ENCODE data around the gene HSP90AA1.
"Not testable (repeated sequence)": the region's sequence is repeated elsewhere in the genome, so short reads cannot be mapped to it uniquely, and the experiment has no call there.

The HSP90AA1 gene

DNA sequence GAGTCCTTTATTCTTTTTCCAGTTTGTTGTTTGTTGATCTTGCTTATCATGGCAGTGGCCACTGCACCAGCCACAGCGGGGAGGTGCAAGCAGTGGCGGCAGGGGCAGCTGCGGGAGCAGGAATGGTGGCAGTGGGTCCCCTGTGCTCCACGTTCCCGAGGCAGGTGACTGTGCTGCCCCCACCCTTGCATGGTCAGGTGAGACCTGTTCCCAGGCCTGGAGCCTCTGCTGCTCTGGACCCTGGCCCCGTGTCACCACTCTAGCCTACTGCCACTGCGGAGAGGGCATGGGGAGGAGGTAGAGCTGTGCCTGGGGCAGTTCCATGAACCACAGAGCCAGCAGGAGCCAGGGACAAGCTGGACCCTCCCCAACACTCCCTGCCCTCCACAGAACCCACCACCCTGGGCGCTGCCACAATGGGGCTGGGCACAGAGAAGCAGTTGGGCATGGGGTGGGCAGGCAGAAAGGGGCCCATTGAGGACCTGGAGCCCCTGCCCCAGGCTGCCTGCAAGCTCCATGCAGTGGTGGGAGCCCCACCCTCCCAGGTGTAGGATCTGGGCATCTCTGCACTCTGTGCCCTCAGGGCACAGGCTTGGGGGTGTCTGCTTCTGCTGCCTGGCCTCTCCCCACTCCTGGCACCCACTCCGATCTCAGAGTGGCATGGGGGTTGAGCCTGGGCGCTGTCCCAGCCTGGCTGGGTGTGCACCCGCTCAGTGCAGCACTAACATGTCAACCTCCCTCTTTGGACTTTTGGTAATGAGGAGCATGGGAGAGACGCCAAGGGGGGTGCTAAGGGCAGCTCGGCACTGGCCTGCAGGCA, 29.7 kb upstream of the HSP90AA1 start:
- no peak overlapping the region for H3K27ac ChIP-seq (ENCODE audit: low read depth, low read length)
- H3K4me1 ChIP-seq (ENCODE audit: control insufficient read depth, insufficient read depth, low read length), result 0 out of 2 replicates have a peak, but pooled peaks cover 2% of the 10 kb centered on the region
- no peaks in the 10 kb centered on the region for H3K27me3 ChIP-seq (ENCODE audit: control insufficient read depth, insufficient read depth, low read length)
- H3K36me3 ChIP-seq (ENCODE audit: control insufficient read depth, insufficient read depth, low read length), result no peaks in the 10 kb centered on the region
- no peak overlapping the region for H3K4me3 ChIP-seq (ENCODE audit: low read depth, low read length)
- H3K9ac ChIP-seq (ENCODE audit: low read depth, low read length), result no peak overlapping the region
- H3K9me3 ChIP-seq (ENCODE audit: control insufficient read depth, insufficient read depth, low read length), result no peaks in the 10 kb centered on the region

DNA sequence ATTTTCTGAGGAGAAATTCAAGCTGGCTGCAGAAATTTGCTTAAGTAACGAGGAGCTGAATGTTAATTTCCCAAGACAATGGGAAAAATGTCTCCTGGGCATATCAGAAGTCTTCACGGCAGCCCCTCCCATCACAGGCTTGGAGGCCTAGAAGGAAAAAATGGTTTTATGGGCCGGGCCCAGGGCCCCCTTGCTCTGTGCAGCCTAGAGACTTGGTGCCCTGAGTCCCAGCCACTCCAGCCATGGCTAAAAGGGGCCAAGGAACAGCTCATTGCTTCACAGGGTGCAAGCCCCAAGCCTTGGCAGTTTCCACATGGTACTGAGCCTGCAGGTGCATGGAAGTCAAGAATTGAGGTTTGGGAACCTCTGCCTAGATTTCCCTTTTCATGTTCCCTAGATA, 24.3 kb upstream of the HSP90AA1 start:
- H3K27me3 ChIP-seq (ENCODE audit: control insufficient read depth, insufficient read depth, low read length), result no peaks in the 10 kb centered on the region
- H3K9me3 ChIP-seq (ENCODE audit: control insufficient read depth, insufficient read depth, low read length), result peaks cover 8% of the 10 kb centered on the region; the same call in 1 of the 2 replicates
- no peak overlapping the region for H3K4me3 ChIP-seq (ENCODE audit: low read depth, low read length)
- no peaks in the 10 kb centered on the region for H3K4me1 ChIP-seq (ENCODE audit: control insufficient read depth, insufficient read depth, low read length)
- no peak overlapping the region for H3K9ac ChIP-seq (ENCODE audit: low read depth, low read length)
- no peak overlapping the region for H3K27ac ChIP-seq (ENCODE audit: low read depth, low read length)
- H3K36me3 ChIP-seq (ENCODE audit: control insufficient read depth, insufficient read depth, low read length), result no peaks in the 10 kb centered on the region

DNA sequence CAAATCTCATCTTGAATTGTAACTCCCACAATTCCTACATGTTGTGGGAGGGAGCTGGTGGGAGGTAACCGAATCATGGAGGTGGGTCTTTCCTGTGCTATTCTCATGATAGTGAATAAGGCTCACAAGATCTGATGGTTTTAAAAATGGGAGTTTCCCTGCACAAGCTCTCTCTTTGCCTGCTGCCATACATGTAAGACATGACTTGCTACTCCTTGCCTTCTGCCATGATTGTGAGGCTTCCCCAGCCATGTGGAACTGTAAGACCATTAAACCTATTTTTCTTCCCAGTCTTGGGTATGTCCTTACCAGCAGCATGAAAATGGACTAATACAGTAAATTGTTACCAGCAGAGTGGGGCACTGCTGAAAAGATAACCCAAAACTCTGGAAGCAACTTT, 22.5 kb upstream of the HSP90AA1 start:
- H3K4me1 ChIP-seq (ENCODE audit: control insufficient read depth, insufficient read depth, low read length); H3K4me3 ChIP-seq (ENCODE audit: low read depth, low read length); H3K9ac ChIP-seq (ENCODE audit: low read depth, low read length); H3K27me3 ChIP-seq (ENCODE audit: control insufficient read depth, insufficient read depth, low read length); H3K9me3 ChIP-seq (ENCODE audit: control insufficient read depth, insufficient read depth, low read length); H3K36me3 ChIP-seq (ENCODE audit: control insufficient read depth, insufficient read depth, low read length); H3K27ac ChIP-seq (ENCODE audit: low read depth, low read length): not testable (repeated sequence)

DNA sequence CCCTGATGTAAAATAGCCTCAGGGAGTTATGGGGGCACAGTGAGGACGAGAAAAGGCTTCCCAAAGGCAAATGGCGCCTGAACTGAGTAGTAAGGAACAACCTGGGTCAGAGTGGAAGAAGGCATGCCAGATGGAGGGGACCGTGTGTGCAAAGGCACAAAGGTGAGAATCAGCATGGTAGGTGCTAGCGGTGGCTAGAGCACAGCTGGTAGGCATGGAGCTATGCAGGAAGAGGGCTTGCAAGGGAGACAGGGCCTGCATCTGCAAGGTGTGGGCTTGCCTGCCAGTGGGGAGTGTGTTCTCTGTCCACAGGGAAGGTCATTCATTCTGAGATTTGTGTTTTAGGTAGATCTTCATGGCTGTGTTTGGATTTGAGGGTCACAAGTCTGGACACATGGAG, 18.5 kb upstream of the HSP90AA1 start:
- H3K27me3 ChIP-seq (ENCODE audit: control insufficient read depth, insufficient read depth, low read length), result no peaks in the 10 kb centered on the region
- H3K27ac ChIP-seq (ENCODE audit: low read depth, low read length), result no peak overlapping the region
- H3K4me1 ChIP-seq (ENCODE audit: control insufficient read depth, insufficient read depth, low read length), result no peaks in the 10 kb centered on the region
- H3K9me3 ChIP-seq (ENCODE audit: control insufficient read depth, insufficient read depth, low read length), result peaks cover 3% of the 10 kb centered on the region; the same call in 1 of the 2 replicates
- H3K36me3 ChIP-seq (ENCODE audit: control insufficient read depth, insufficient read depth, low read length), result no peaks in the 10 kb centered on the region
- H3K9ac ChIP-seq (ENCODE audit: low read depth, low read length), result no peak overlapping the region
- H3K4me3 ChIP-seq (ENCODE audit: low read depth, low read length), result no peak overlapping the region

DNA sequence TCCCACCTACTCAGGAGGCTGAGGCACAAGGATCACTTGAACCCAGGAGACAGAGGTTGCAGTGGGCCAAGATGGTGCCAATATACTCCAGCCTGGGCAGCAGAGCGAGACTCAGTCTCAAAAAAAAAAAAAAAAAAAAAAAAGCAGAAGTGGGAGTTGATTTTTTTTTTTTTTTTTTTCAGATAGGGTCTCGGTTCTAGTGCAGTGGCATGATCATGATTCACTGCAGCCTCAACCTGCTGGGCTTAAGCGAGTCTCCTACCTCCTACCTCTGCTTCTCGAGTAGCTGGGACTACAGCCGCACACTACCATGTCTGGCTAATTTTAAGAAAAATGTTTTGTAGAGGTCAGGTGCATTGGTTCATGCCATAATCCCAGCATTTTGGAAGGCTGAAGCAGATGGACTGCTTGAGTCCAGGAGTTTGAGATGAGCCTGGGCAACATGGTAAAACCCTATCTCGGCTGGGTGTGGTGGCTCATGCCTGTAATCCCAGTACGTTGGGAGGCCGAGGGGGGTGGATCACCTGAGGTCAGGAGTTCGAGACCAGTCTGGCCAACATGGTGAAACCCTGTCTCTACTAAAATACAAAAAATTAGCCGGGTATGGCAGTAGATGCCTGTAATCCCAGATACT, 16.3 kb upstream of the HSP90AA1 start:
- no peak overlapping the region for H3K4me3 ChIP-seq (ENCODE audit: low read depth, low read length)
- no peaks in the 10 kb centered on the region for H3K9me3 ChIP-seq (ENCODE audit: control insufficient read depth, insufficient read depth, low read length)
- H3K9ac ChIP-seq (ENCODE audit: low read depth, low read length), result no peak overlapping the region
- no peaks in the 10 kb centered on the region for H3K4me1 ChIP-seq (ENCODE audit: control insufficient read depth, insufficient read depth, low read length)
- H3K27me3 ChIP-seq (ENCODE audit: control insufficient read depth, insufficient read depth, low read length), result no peaks in the 10 kb centered on the region
- no peak overlapping the region for H3K27ac ChIP-seq (ENCODE audit: low read depth, low read length)
- no peaks in the 10 kb centered on the region for H3K36me3 ChIP-seq (ENCODE audit: control insufficient read depth, insufficient read depth, low read length)

DNA sequence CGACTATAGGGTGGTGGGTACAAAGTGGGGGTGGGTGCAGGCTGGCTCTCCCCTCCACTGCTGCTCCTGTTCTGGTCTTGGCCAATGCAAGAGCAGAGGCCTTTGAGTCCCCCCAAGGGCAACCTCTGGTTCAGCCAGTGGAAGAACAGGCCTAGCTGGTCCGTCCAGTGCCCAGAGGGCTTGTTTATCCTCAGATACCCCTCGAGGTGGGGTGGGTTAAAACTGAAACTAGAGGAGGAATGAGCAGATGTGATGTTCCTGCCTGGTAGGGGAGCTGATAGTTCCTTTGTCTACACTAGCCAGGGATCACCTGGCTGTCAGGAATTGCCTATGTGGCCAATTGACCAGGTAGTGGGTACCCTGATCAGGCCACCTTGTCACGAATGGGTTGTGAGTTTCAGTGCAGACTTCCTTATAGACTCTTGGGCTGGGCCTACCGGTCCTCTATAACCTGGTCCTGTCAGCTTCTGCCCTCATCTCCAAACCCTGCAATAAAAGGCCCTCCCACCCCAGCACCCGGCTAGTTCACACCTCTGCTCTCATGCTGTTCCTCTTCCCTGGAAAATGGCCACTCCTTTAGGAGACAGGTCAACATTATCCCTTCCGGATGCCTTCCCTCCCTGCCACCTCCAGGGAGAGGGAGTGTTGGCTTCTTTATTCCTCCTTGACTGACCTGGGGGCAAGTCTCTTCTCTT, 10.7 kb upstream of the HSP90AA1 start:
- no peaks in the 10 kb centered on the region for H3K36me3 ChIP-seq (ENCODE audit: control insufficient read depth, insufficient read depth, low read length)
- no peak overlapping the region for H3K9ac ChIP-seq (ENCODE audit: low read depth, low read length)
- H3K27ac ChIP-seq (ENCODE audit: low read depth, low read length), result peak overlapping the region; percentile 45
- no peaks in the 10 kb centered on the region for H3K9me3 ChIP-seq (ENCODE audit: control insufficient read depth, insufficient read depth, low read length)
- H3K4me1 ChIP-seq (ENCODE audit: control insufficient read depth, insufficient read depth, low read length), result peaks cover 8% of the 10 kb centered on the region
- no peaks in the 10 kb centered on the region for H3K27me3 ChIP-seq (ENCODE audit: control insufficient read depth, insufficient read depth, low read length)
- no peak overlapping the region for H3K4me3 ChIP-seq (ENCODE audit: low read depth, low read length)

DNA sequence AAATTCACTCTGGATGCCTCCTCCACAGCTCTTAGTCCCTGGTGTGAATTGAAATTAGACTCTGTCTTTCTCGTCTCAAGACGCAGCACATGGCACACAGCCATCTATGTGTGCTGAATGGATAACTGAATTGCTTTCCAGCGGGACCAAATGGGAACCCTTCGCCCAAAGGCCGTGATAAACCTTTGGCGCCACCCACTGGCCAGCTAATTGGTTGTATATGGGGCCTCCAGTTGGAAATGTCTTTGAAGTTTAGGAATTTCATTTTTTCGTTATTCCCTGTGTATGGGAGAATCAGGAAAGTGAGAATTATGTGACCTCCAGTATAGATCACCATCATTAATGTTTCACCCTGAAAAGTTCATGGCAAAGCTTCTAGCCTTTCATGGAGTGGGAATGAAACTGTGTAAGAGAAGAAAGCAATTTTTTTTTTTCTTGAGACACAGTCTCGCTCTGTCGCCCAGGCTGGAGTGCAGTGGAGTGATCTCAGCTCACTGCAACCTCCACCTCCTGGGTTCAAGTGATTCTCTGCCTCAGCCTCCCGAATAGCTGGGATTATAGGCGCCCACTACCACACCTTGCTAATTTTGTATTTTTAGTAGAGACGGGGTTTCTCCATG, 9.8 kb upstream of the HSP90AA1 start:
- Histone ChIP-seq H3K27ac (ENCODE audit: low read depth, low read length) (peak overlapping the region; percentile 6), H3K27me3 (ENCODE audit: control insufficient read depth, insufficient read depth, low read length) (no peaks in the 10 kb centered on the region), H3K9me3 (ENCODE audit: control insufficient read depth, insufficient read depth, low read length) (no peaks in the 10 kb centered on the region), H3K36me3 (ENCODE audit: control insufficient read depth, insufficient read depth, low read length) (no peaks in the 10 kb centered on the region), H3K9ac (ENCODE audit: low read depth, low read length) (no peak overlapping the region), H3K4me1 (ENCODE audit: control insufficient read depth, insufficient read depth, low read length) (peaks cover 8% of the 10 kb centered on the region), H3K4me3 (ENCODE audit: low read depth, low read length) (no peak overlapping the region)

DNA sequence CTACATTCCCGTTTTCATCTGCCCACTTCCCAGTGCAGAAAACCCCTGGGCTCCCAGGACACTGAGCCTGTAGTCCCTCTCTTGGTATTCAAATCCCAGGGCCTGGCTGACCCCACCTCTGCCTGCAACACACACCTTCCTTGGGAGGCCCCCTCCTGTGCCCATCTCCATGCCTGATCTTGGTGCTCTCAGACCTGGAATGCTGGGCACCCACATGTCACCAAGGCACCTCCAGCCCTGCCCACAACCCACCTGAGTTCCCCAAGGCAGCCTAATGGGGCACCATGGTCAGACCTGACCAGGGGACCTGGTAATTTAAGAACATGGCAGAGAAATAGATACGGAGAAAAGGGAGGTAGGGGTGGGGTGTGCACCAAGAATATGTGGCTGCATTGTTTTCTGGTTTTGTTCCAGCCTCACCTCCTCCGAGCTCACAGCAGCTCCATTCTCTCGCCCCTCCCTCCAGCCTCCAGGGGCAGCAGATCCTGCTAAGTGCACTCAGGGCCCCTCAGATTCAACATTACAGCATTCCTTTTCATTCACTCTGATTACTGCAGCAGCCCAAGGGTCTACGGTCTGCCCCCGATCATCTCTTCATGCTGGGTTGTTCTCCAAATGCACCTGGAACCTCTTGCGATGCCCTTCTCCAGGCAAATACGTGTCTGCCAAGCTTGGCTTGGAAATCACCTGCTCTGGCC, 9.2 kb upstream of the HSP90AA1 start:
- H3K9ac ChIP-seq (ENCODE audit: low read depth, low read length), result no peak overlapping the region
- H3K27me3 ChIP-seq (ENCODE audit: control insufficient read depth, insufficient read depth, low read length), result no peaks in the 10 kb centered on the region
- H3K27ac ChIP-seq (ENCODE audit: low read depth, low read length), result peak overlapping the region; percentile 47
- H3K4me3 ChIP-seq (ENCODE audit: low read depth, low read length), result no peak overlapping the region
- no peaks in the 10 kb centered on the region for H3K36me3 ChIP-seq (ENCODE audit: control insufficient read depth, insufficient read depth, low read length)
- H3K4me1 ChIP-seq (ENCODE audit: control insufficient read depth, insufficient read depth, low read length), result peaks cover 8% of the 10 kb centered on the region
- no peaks in the 10 kb centered on the region for H3K9me3 ChIP-seq (ENCODE audit: control insufficient read depth, insufficient read depth, low read length)

DNA sequence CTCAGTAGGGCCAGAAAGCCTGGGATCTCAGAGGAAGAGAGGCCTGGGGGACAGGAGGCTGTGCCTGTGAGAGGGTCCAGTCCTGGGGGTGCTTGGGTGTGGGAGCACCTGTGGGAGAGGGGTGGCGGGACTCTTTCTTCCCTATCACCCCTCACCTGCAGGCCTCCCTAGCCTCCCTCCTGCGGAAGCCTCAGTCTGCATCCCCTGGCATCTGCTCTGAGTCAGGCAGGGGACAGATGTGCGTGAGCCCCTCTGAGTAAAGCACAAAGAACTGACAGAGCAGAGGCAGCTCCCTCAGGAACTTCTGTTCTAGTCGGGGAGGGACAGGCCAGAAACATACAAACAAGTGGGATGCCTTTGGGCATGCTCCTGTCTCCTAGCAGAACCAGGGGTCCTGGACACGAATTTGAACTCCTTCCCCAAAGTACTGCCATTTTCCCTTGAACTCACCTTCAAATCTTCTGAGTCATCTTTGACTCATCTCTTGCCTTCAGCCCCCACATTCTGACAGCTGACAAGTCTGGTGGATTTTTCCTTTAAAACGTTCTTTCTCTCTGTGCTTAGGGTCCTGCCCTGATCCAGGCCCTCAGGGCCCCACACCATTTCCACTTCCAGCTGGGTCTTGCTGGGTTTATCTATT, 8.5 kb upstream of the HSP90AA1 start:
- H3K4me3 ChIP-seq (ENCODE audit: low read depth, low read length), result no peak overlapping the region
- no peak overlapping the region for H3K9ac ChIP-seq (ENCODE audit: low read depth, low read length)
- peaks cover 8% of the 10 kb centered on the region for H3K4me1 ChIP-seq (ENCODE audit: control insufficient read depth, insufficient read depth, low read length)
- no peaks in the 10 kb centered on the region for H3K27me3 ChIP-seq (ENCODE audit: control insufficient read depth, insufficient read depth, low read length)
- no peaks in the 10 kb centered on the region for H3K36me3 ChIP-seq (ENCODE audit: control insufficient read depth, insufficient read depth, low read length)
- H3K27ac ChIP-seq (ENCODE audit: low read depth, low read length), result peak overlapping the region; percentile 47
- no peaks in the 10 kb centered on the region for H3K9me3 ChIP-seq (ENCODE audit: control insufficient read depth, insufficient read depth, low read length)

DNA sequence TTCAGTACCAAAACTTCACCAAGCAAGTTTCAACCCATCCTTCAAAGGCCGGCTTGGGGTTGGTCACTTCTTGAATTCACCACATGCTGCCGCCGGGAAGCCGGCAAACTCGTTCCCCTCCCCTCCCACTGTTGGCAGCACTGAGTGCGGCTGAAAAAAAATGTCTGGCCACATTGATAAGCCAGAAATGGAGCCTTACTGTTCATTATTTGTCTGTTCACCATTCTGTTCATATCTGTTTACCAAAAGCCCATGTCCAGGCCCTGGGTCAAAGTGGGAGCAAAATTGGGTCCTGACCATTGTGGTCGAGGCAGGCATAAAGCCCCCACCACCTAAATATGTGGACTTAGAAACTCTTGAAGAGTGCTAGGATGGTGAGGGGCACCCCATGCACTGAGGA, 7.3 kb upstream of the HSP90AA1 start:
- H3K27me3 ChIP-seq (ENCODE audit: control insufficient read depth, insufficient read depth, low read length), result no peaks in the 10 kb centered on the region
- H3K4me1 ChIP-seq (ENCODE audit: control insufficient read depth, insufficient read depth, low read length), result peaks cover 8% of the 10 kb centered on the region
- H3K36me3 ChIP-seq (ENCODE audit: control insufficient read depth, insufficient read depth, low read length), result no peaks in the 10 kb centered on the region
- no peaks in the 10 kb centered on the region for H3K9me3 ChIP-seq (ENCODE audit: control insufficient read depth, insufficient read depth, low read length)
- H3K27ac ChIP-seq (ENCODE audit: low read depth, low read length), result no peak overlapping the region
- no peak overlapping the region for H3K4me3 ChIP-seq (ENCODE audit: low read depth, low read length)
- H3K9ac ChIP-seq (ENCODE audit: low read depth, low read length), result no peak overlapping the region
